HCT116 (cell line): ENCODE data around the gene SH2D2A. TPM values are rescaled to one million over a fixed set of nuclear protein-coding genes. Genes with fewer than 3 reads are reported as not detected.

Experiments
- ATAC-seq: fragments of 200-7000 bp; cut with Tn5 transposase; 2 replicates; pipeline ENCODE4 v1.9.1; 2020; ENCODE audit warnings: mild to moderate bottlenecking, moderate library complexity
- BruUV-seq: library from RNA; stranded (reverse); fragments of 400-500 nt; replicated peaks from 2 replicates; lab custom pipeline; 2021; lab: Mats Ljungman, UMichigan
- CTCF ChIA-PET: fragments of 300-600 bp; sonication (Branson Sonifier 250); formaldehyde crosslinking; loops from one replicate; lab custom pipeline; 2021; ENCODE audit warnings: antibody characterized with exemption; lab: Charles Lee
- POLR2A ChIA-PET: fragments of 300-600, 350-600 bp; sonication (Branson Sonifier 250); formaldehyde crosslinking; loops from one replicate; lab custom pipeline; 2021; ENCODE audit warnings: antibody characterized with exemption; lab: Charles Lee
- RAD21 ChIA-PET, 2 experiments: fragments of 300-600 bp; sonication (Branson Sonifier 250); formaldehyde crosslinking; loops; one replicate each; lab custom pipeline; 2023; ENCODE audit warnings: low total read pairs in 2 of 2; ENCODE audit not compliant: uncharacterized antibody in 2 of 2, unreplicated experiment in 2 of 2, low non-redundant PET in 1 of 2; lab: Charles Lee
- DNase-seq: peaks from one replicate; pipeline ENCODE4 v3.0.0-alpha.2; 2010; ENCODE audit warnings: low read depth, low spot score
- H2AFZ ChIP-seq: fragments of 200-600 bp; shearing (Covaris generic), sonication (generic); 2 replicates; pipeline ENCODE4 v1.6.1; 2017; ENCODE audit warnings: low read depth, mixed run types, mixed read lengths, antibody characterized with exemption, low read length; ENCODE audit not compliant: poor library complexity, severe bottlenecking
- H3K27ac ChIP-seq: 2 replicates; pipeline ENCODE4 v1.5.1; 2012; ENCODE audit warnings: low read depth, low read length
- H3K27me3 ChIP-seq: fragments of 200-600 bp; sonication (generic); 2 replicates; pipeline ENCODE4 v1.6.1; 2016; ENCODE audit warnings: mixed run types, low read length, mixed read lengths; ENCODE audit not compliant: insufficient read depth
- H3K36me3 ChIP-seq, 2 experiments: fragments of 200-500 bp in 1 of 2; fragments of 200-600 bp in 1 of 2; sonication (Bioruptor generic) in 1 of 2; sonication (generic) in 1 of 2; 2 replicates each; pipeline versions ENCODE4 v1.5.1 to v1.6.1; 2014 to 2016; ENCODE audit warnings: low read length in 2 of 2, inconsistent platforms in 1 of 2, mixed read lengths in 1 of 2, mixed run types in 1 of 2; ENCODE audit not compliant: insufficient read depth in 2 of 2, control insufficient read depth in 1 of 2
- H3K4me1 ChIP-seq, 2 experiments: fragments of 200-600 bp in 1 of 2; sonication (generic) in 1 of 2; 2 replicates each; pipeline versions ENCODE4 v1.5.1 to v1.6.1; 2012 to 2017; ENCODE audit warnings: low read length in 2 of 2, inconsistent platforms in 1 of 2, mild to moderate bottlenecking in 1 of 2, mixed read lengths in 1 of 2, mixed run types in 1 of 2, moderate library complexity in 1 of 2; ENCODE audit not compliant: insufficient read depth in 2 of 2, control insufficient read depth in 1 of 2
- H3K4me2 ChIP-seq: fragments of 200-600 bp; sonication (generic); 2 replicates; pipeline ENCODE4 v1.6.1; 2017; ENCODE audit warnings: mixed run types, low read length, mixed read lengths
- H3K4me3 ChIP-seq, 2 experiments: fragments of 200-600 bp in 1 of 2; sonication (generic) in 1 of 2; replicated peaks in 1 of 2; 2 replicates each; pipeline ENCODE4 v1.5.1; 2011 to 2016; ENCODE audit warnings: low read length in 2 of 2, control low read depth in 1 of 2, low read depth in 1 of 2, mild to moderate bottlenecking in 1 of 2, mixed read lengths in 1 of 2, mixed run types in 1 of 2
- H3K79me2 ChIP-seq: fragments of 200-600 bp; sonication (generic); 2 replicates; pipeline ENCODE4 v1.6.1; 2017; ENCODE audit warnings: mild to moderate bottlenecking, mixed run types, low read length, moderate library complexity, mixed read lengths; ENCODE audit not compliant: insufficient read depth
- H3K9ac ChIP-seq: fragments of 200-600 bp; sonication (generic); 2 replicates; pipeline ENCODE4 v1.6.1; 2016; ENCODE audit warnings: low read length, mixed read lengths
- H3K9me2 ChIP-seq: fragments of 200-600 bp; sonication (generic), shearing (Covaris generic); 2 replicates; pipeline ENCODE4 v1.6.1; 2017; ENCODE audit warnings: mixed run types, mild to moderate bottlenecking, moderate library complexity; ENCODE audit not compliant: insufficient read depth
- H3K9me3 ChIP-seq, 2 experiments: fragments of 200-500 bp in 1 of 2; fragments of 200-600 bp in 1 of 2; sonication (Bioruptor generic) in 1 of 2; sonication (generic) in 1 of 2; 2 replicates each; pipeline ENCODE4 v1.6.1; 2014 to 2017; ENCODE audit warnings: low read length in 2 of 2, mixed read lengths in 2 of 2, inconsistent platforms in 1 of 2, low read depth in 1 of 2, mild to moderate bottlenecking in 1 of 2, mixed run types in 1 of 2, moderate library complexity in 1 of 2; ENCODE audit not compliant: control insufficient read depth in 1 of 2, insufficient read depth in 1 of 2
- H4K20me1 ChIP-seq: fragments of 200-600 bp; sonication (generic), shearing (Covaris generic); 2 replicates; pipeline ENCODE4 v1.6.1; 2017; ENCODE audit warnings: mixed run types, mild to moderate bottlenecking, moderate library complexity; ENCODE audit not compliant: insufficient read depth
- ATF3 ChIP-seq: IDR thresholded peaks from 2 replicates; pipeline ENCODE4 v1.6.1; 2012
- CTCF ChIP-seq, 3 experiments: fragments of 200-600 bp in 1 of 3; sonication (generic) in 1 of 3; IDR thresholded peaks in 2 of 3; conservative IDR thresholded peaks in 1 of 3; 2 replicates each; pipeline ENCODE4 v1.5.1; 2012 to 2017; ENCODE audit warnings: low read depth in 2 of 3, low read length in 2 of 3, antibody characterized with exemption in 1 of 3, borderline replicate concordance in 1 of 3, control low read depth in 1 of 3, mild to moderate bottlenecking in 1 of 3, mixed read lengths in 1 of 3, mixed run types in 1 of 3, moderate library complexity in 1 of 3; ENCODE audit not compliant: insufficient read depth in 1 of 3
- EGR1 ChIP-seq: IDR thresholded peaks from 2 replicates; pipeline ENCODE4 v1.6.1; 2012; ENCODE audit warnings: low read depth
- ELF1 ChIP-seq: IDR thresholded peaks from 2 replicates; pipeline ENCODE4 v1.6.1; 2012; ENCODE audit warnings: low read depth, borderline replicate concordance
- EZH2 ChIP-seq: fragments of 200-600 bp; sonication (generic); IDR thresholded peaks from 2 replicates; pipeline ENCODE4 v1.6.1; 2017; ENCODE audit warnings: antibody characterized with exemption, mixed run types
- EZH2phosphoT487 ChIP-seq: fragments of 200-600 bp; IDR thresholded peaks from 2 replicates; pipeline ENCODE4 v1.6.1; 2018; ENCODE audit warnings: antibody characterized with exemption, borderline replicate concordance
- FOSL1 ChIP-seq: IDR thresholded peaks from 2 replicates; pipeline ENCODE4 v1.6.1; 2012; ENCODE audit warnings: low read depth
- MAX ChIP-seq: IDR thresholded peaks from 2 replicates; pipeline ENCODE4 v1.6.1; 2012
- POLR2A ChIP-seq: IDR thresholded peaks from 2 replicates; pipeline ENCODE4 v1.7.0; 2011; ENCODE audit warnings: borderline replicate concordance; ENCODE audit not compliant: insufficient read depth, insufficient read length; ENCODE audit errors: extremely low read depth
- POLR2AphosphoS5 ChIP-seq: IDR thresholded peaks from 2 replicates; pipeline ENCODE4 v1.6.1; 2011; ENCODE audit warnings: mild to moderate bottlenecking, low read depth, low read length, moderate library complexity
- RAD21 ChIP-seq: IDR thresholded peaks from 2 replicates; pipeline ENCODE4 v1.6.1; 2012; ENCODE audit warnings: low read depth, mild to moderate bottlenecking
- SIN3A ChIP-seq: IDR thresholded peaks from 2 replicates; pipeline ENCODE4 v1.6.1; 2012; ENCODE audit warnings: low read depth
- SP1 ChIP-seq: IDR thresholded peaks from 2 replicates; pipeline ENCODE4 v1.6.1; 2012; ENCODE audit warnings: low read depth
- SRF ChIP-seq: IDR thresholded peaks from 2 replicates; pipeline ENCODE4 v1.6.1; 2012; ENCODE audit warnings: low read depth
- TCF7L2 ChIP-seq: IDR thresholded peaks from 2 replicates; pipeline ENCODE4 v1.7.0; 2011; ENCODE audit warnings: borderline replicate concordance, inconsistent platforms; ENCODE audit not compliant: insufficient read depth, insufficient read length; ENCODE audit errors: extremely low read depth
- ZFX ChIP-seq: fragments of 450-650 bp; IDR thresholded peaks from 2 replicates; pipeline ENCODE4 v1.6.1; 2017
- intact Hi-C: fragments of 100-400 bp; cut with micrococcal nuclease; formaldehyde crosslinking; loops from 2 replicates; pipeline ENCODE4 v1.10.0; 2022
- total RNA-seq: library from RNA; stranded (reverse); gene quantifications from one replicate; pipeline ENCODE4 v1.2.1, GENCODE V29; 2021; ENCODE audit not compliant: unreplicated experiment
- TF ChIP-seq, protein P1 (sequence below): IDR thresholded peaks from 2 replicates; pipeline ENCODE4 v1.6.1; 2012; ENCODE audit warnings: low read depth
- TF ChIP-seq, protein P2 (sequence below): IDR thresholded peaks from 2 replicates; pipeline ENCODE4 v1.6.1; 2011; ENCODE audit warnings: mild to moderate bottlenecking, low read length, moderate library complexity; ENCODE audit not compliant: insufficient replicate concordance; ENCODE audit errors: extremely low read depth

The SH2D2A gene
- total RNA-seq, 1 experiment from 2014 or later: 4.8 TPM

DNA sequence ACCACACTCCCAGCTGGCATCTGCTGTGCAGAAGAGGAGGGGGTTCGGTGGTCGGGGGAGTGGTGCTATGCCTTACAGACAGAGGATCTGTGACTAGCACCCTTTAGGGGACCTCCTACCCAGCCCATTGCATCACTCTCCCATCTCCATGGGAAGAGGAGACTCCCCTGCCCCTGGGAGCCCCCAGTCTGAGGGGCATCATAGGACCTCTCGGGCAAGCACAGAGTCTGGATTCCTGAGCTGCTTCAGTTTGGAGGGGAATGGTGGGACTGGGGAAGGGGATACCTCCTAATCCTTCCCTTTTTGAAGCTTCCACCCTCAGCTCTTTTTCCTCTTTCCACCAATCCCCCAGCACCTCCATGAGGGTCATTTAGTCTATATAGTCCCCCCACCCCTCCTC is 40.9 kb upstream of the SH2D2A start:
- Histone ChIP-seq H3K9me2 (no peaks in the 10 kb centered on the region), H3K9ac (no peak overlapping the region), H3K4me3 (no peak overlapping the region), H3K4me2 (no peak overlapping the region), H3K27me3 (no peaks in the 10 kb centered on the region), H3K9me3 (no peaks in the 10 kb centered on the region), H3K36me3 (no peaks in the 10 kb centered on the region), H3K4me1 (peaks cover 4 to 17% of the 10 kb centered on the region in 2 experiments; a peak in 3 of 4 replicates), H3K79me2 (no peaks in the 10 kb centered on the region), H2AFZ (no peak overlapping the region), H4K20me1 (no peaks in the 10 kb centered on the region), H3K27ac (no peak overlapping the region)
- DNase-seq: no peak
- ChIA-PET POLR2A (no interaction called here), RAD21 (no interaction called here), CTCF (interaction anchor here (0.7 to 6.5 kb wide), 4 partner anchors 19 to 168 kb away, joined by 5 to 136 read pairs (median 74); partner anchors contain the start of genes ISG20L2 and METTL25B)
- intact Hi-C loops: no loop called here
- no TSS peak for BruUV-seq
- ATAC-seq: no peak
- no peak for TF ChIP-seq POLR2A
- no peak for TF ChIP-seq TCF7L2
- TF ChIP-seq POLR2AphosphoS5: no peak
- TF ChIP-seq ELF1: no peak
- TF ChIP-seq MAX: no peak
- no peak for TF ChIP-seq FOSL1
- TF ChIP-seq EZH2phosphoT487: no peak
- TF ChIP-seq, protein P1, sequence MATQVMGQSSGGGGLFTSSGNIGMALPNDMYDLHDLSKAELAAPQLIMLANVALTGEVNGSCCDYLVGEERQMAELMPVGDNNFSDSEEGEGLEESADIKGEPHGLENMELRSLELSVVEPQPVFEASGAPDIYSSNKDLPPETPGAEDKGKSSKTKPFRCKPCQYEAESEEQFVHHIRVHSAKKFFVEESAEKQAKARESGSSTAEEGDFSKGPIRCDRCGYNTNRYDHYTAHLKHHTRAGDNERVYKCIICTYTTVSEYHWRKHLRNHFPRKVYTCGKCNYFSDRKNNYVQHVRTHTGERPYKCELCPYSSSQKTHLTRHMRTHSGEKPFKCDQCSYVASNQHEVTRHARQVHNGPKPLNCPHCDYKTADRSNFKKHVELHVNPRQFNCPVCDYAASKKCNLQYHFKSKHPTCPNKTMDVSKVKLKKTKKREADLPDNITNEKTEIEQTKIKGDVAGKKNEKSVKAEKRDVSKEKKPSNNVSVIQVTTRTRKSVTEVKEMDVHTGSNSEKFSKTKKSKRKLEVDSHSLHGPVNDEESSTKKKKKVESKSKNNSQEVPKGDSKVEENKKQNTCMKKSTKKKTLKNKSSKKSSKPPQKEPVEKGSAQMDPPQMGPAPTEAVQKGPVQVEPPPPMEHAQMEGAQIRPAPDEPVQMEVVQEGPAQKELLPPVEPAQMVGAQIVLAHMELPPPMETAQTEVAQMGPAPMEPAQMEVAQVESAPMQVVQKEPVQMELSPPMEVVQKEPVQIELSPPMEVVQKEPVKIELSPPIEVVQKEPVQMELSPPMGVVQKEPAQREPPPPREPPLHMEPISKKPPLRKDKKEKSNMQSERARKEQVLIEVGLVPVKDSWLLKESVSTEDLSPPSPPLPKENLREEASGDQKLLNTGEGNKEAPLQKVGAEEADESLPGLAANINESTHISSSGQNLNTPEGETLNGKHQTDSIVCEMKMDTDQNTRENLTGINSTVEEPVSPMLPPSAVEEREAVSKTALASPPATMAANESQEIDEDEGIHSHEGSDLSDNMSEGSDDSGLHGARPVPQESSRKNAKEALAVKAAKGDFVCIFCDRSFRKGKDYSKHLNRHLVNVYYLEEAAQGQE: no peak
- no peak for TF ChIP-seq CTCF (IDR thresholded peaks at IDR 0.05 in 2 of 3, conservative IDR thresholded peaks at IDR 0.05 in 1 of 3; ENCODE audit: borderline replicate concordance in 1 of 3, insufficient read depth in 1 of 3, low read depth in 2 of 3, low read length in 2 of 3)
- TF ChIP-seq SIN3A: no peak
- TF ChIP-seq ZFX: no peak
- TF ChIP-seq, protein P2, sequence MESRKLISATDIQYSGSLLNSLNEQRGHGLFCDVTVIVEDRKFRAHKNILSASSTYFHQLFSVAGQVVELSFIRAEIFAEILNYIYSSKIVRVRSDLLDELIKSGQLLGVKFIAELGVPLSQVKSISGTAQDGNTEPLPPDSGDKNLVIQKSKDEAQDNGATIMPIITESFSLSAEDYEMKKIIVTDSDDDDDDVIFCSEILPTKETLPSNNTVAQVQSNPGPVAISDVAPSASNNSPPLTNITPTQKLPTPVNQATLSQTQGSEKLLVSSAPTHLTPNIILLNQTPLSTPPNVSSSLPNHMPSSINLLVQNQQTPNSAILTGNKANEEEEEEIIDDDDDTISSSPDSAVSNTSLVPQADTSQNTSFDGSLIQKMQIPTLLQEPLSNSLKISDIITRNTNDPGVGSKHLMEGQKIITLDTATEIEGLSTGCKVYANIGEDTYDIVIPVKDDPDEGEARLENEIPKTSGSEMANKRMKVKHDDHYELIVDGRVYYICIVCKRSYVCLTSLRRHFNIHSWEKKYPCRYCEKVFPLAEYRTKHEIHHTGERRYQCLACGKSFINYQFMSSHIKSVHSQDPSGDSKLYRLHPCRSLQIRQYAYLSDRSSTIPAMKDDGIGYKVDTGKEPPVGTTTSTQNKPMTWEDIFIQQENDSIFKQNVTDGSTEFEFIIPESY: no peak
- no peak for TF ChIP-seq EGR1
- no peak for TF ChIP-seq RAD21
- TF ChIP-seq SP1: no peak
- no peak for TF ChIP-seq SRF
- no peak for TF ChIP-seq EZH2
- no peak for TF ChIP-seq ATF3
